GM12873 (cell line): ENCODE results near the gene CTIF.

Experiments used
- CTCF ChIP-seq: IDR thresholded peaks from 2 replicates; pipeline ENCODE4 v1.5.1; 2012; ENCODE audit warnings: low read depth, mild to moderate bottlenecking, moderate library complexity, low read length, control low read depth; ENCODE audit not compliant: insufficient read depth; ENCODE audit errors: missing control alignments

The CTIF gene

GRCh38 chr18:48882379-48882778 lies 343.5 kb downstream of the CTIF start:
- TF ChIP-seq CTCF, result no peak

- TF ChIP-seq CTCF, result no peak
Observed at GRCh38 chr18:48884306-48884705, 345.5 kb downstream of the CTIF start.

- TF ChIP-seq CTCF, result no peak
Observed at GRCh38 chr18:48884771-48885170, 345.9 kb downstream of the CTIF start.

- TF ChIP-seq CTCF, result no peak
Observed at GRCh38 chr18:48885266-48885923, 346.6 kb downstream of the CTIF start.

- no peak for TF ChIP-seq CTCF
Observed at GRCh38 chr18:48885924-48886400, 347.1 kb downstream of the CTIF start.

GRCh38 chr18:48886520-48887293 lies 347.9 kb downstream of the CTIF start:
- TF ChIP-seq CTCF, result no peak

GRCh38 chr18:48887294-48887904 lies 348.6 kb downstream of the CTIF start:
- TF ChIP-seq CTCF, result no peak
